GM19468 (cell line): ENCODE measurements around the gene SH3PXD2B.
"Not testable (repeated sequence)": the region's sequence is repeated elsewhere in the genome, so short reads cannot be mapped to it uniquely, and the experiment has no call there.

ENCODE experiments used
- ATAC-seq: cut with Tn5 transposase; IDR thresholded peaks from one replicate; pipeline ENCODE4 v1.9.1; 2021; ENCODE audit warnings: mild to moderate bottlenecking, moderate library complexity, moderate number of reproducible peaks; ENCODE audit not compliant: unreplicated experiment; ENCODE audit errors: extremely low read depth

The SH3PXD2B gene

GRCh38 chr5:172421020-172421419 is 33.3 kb downstream of the SH3PXD2B start:
- no peak for ATAC-seq

GRCh38 chr5:172420235-172420939 is 33.9 kb downstream of the SH3PXD2B start:
- no peak for ATAC-seq

- ATAC-seq: no peak
Measured at GRCh38 chr5:172418862-172419814, 35.2 kb downstream of the SH3PXD2B start.

- ATAC-seq: no peak
Measured at GRCh38 chr5:172417983-172418630, 36.2 kb downstream of the SH3PXD2B start.

- ATAC-seq: no peak
Measured at GRCh38 chr5:172417130-172417841, 37.0 kb downstream of the SH3PXD2B start.

- no peak for ATAC-seq
Measured at GRCh38 chr5:172415362-172416275, 38.7 kb downstream of the SH3PXD2B start.

GRCh38 chr5:172414531-172415361 is 39.6 kb downstream of the SH3PXD2B start:
- ATAC-seq: no peak

- ATAC-seq: no peak
Measured at GRCh38 chr5:172413601-172414171, 40.6 kb downstream of the SH3PXD2B start.

- no peak for ATAC-seq
Measured at GRCh38 chr5:172412724-172413286, 41.5 kb downstream of the SH3PXD2B start.

- no peak for ATAC-seq
Measured at GRCh38 chr5:172411484-172412072, 42.7 kb downstream of the SH3PXD2B start.

- ATAC-seq: no peak
Measured at GRCh38 chr5:172410662-172411483, 43.5 kb downstream of the SH3PXD2B start.

- no peak for ATAC-seq
Measured at GRCh38 chr5:172410160-172410559, 44.2 kb downstream of the SH3PXD2B start.

GRCh38 chr5:172409477-172409876 is 44.8 kb downstream of the SH3PXD2B start:
- not testable (repeated sequence) for ATAC-seq

- no peak for ATAC-seq
Measured at GRCh38 chr5:172407822-172408221, 46.5 kb downstream of the SH3PXD2B start.

GRCh38 chr5:172407241-172407691 is 47.1 kb downstream of the SH3PXD2B start:
- ATAC-seq: no peak
